NOMO-1 treated with dmso at 0.1 percent for 144 hours (cell line): ENCODE results near the gene COMMD3.
"Not testable (repeated sequence)": the region's sequence is repeated elsewhere in the genome, so short reads cannot be mapped to it uniquely, and the experiment has no call there.

Experiments used
- DNase-seq: peaks from one replicate; lab custom pipeline; 2025; ENCODE audit not compliant: unreplicated experiment; lab: John Stamatoyannopoulos, UW

The COMMD3 gene

GRCh38 chr10:22338185-22338900 lies 22.2 kb downstream of the COMMD3 start:
- peak; percentile 40 for DNase-seq

GRCh38 chr10:22338931-22339330 lies 22.7 kb downstream of the COMMD3 start:
- no peak for DNase-seq

- DNase-seq, result no peak
Observed at GRCh38 chr10:22339761-22340328, 23.7 kb downstream of the COMMD3 start.

GRCh38 chr10:22340329-22341189 lies 24.4 kb downstream of the COMMD3 start:
- peak; percentile 39 for DNase-seq

- DNase-seq, result no peak
Observed at GRCh38 chr10:22341190-22341925, 25.2 kb downstream of the COMMD3 start.

- DNase-seq, result no peak
Observed at GRCh38 chr10:22341926-22342196, 25.7 kb downstream of the COMMD3 start.

GRCh38 chr10:22342421-22342820 lies 26.2 kb downstream of the COMMD3 start:
- no peak for DNase-seq

GRCh38 chr10:22343731-22344130 lies 27.5 kb downstream of the COMMD3 start:
- DNase-seq, result no peak

GRCh38 chr10:22344249-22344648 lies 28.1 kb downstream of the COMMD3 start:
- no peak for DNase-seq

- no peak for DNase-seq
Observed at GRCh38 chr10:22344781-22345300, 28.7 kb downstream of the COMMD3 start.

- DNase-seq, result peak; percentile 60
Observed at GRCh38 chr10:22345301-22346095, 29.3 kb downstream of the COMMD3 start, which contains the start of gene SPAG6. Gene SPAG6, plus strand, starts transcription at chr10:22345496. Its CDS starts 116 bp downstream, at chr10:22345612.

GRCh38 chr10:22346096-22346661 lies 30.0 kb downstream of the COMMD3 start:
- DNase-seq, result no peak

- DNase-seq, result no peak
Observed at GRCh38 chr10:22349755-22350154, 33.6 kb downstream of the COMMD3 start.

GRCh38 chr10:22351131-22351703 lies 35.0 kb downstream of the COMMD3 start:
- no peak for DNase-seq

GRCh38 chr10:22356324-22356873 lies 40.2 kb downstream of the COMMD3 start:
- DNase-seq, result no peak

- DNase-seq, result not testable (repeated sequence)
Observed at GRCh38 chr10:22357770-22358169, 41.6 kb downstream of the COMMD3 start.

GRCh38 chr10:22363305-22363704 lies 47.1 kb downstream of the COMMD3 start:
- no peak for DNase-seq

GRCh38 chr10:22364407-22365140 lies 48.4 kb downstream of the COMMD3 start:
- no peak for DNase-seq

GRCh38 chr10:22365233-22365632 lies 49.0 kb downstream of the COMMD3 start:
- peak; percentile 61 for DNase-seq
